GM12878 (cell line): Measurements from ENCODE around the gene NDUFS6.

Source experiments
- CREM ChIP-seq: IDR thresholded peaks from 2 replicates; pipeline ENCODE4 v1.6.1; 2014; ENCODE audit warnings: antibody characterized with exemption, low read depth
- MXI1 ChIP-seq: fragments of 150-350 bp; IDR thresholded peaks from 2 replicates; pipeline ENCODE4 v1.6.1; 2011; ENCODE audit warnings: low read depth, mild to moderate bottlenecking, inconsistent platforms, low read length, improper control_type of control experiment
- TAF1 ChIP-seq: IDR thresholded peaks from 2 replicates; pipeline ENCODE4 v1.6.1; 2011; ENCODE audit warnings: mild to moderate bottlenecking, low read depth, low read length, borderline replicate concordance
- TF ChIP-seq, protein P1 (sequence below): fragments of 450-650 bp; IDR thresholded peaks from 2 replicates; pipeline ENCODE4 v1.6.1; 2017; ENCODE audit warnings: mild to moderate bottlenecking, low read depth, inconsistent platforms; ENCODE audit not compliant: poor library complexity, severe bottlenecking
- TF ChIP-seq, protein P2 (sequence below), 3 experiments: IDR thresholded peaks in 2 of 3; conservative IDR thresholded peaks in 1 of 3; 2 replicates each; pipeline ENCODE4 v1.5.1; 2011; ENCODE audit warnings: low read depth in 3 of 3, low read length in 3 of 3, mild to moderate bottlenecking in 3 of 3, control low read depth in 2 of 3, moderate library complexity in 2 of 3, inconsistent platforms in 1 of 3, mixed read lengths in 1 of 3; ENCODE audit not compliant: control insufficient read depth in 2 of 3, insufficient read depth in 1 of 3; ENCODE audit errors: extremely low read depth in 1 of 3

DNA sequence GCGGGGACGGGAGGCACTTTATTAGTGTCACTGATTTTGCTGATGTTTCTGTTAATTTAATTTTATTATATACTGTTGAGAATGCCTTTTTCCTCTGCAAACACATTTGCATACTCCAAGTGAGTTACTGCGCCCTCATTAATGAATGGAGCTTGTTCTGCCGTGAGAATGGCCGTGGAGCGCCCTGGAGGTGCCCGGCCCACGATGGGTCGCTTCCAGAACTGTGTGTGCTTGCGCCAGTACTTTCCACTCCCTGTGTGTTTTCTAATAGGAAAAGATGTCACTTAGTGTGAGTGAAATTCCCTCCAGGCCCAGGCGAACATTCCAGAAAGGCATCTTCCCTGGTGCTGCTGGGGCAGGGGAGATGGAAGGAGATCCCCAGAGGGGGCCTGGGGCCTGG lies 30.1 kb downstream of the NDUFS6 start:
- TF ChIP-seq CREM (no peak), MXI1 (no peak), TAF1 (no peak)
- TF ChIP-seq, protein P1, sequence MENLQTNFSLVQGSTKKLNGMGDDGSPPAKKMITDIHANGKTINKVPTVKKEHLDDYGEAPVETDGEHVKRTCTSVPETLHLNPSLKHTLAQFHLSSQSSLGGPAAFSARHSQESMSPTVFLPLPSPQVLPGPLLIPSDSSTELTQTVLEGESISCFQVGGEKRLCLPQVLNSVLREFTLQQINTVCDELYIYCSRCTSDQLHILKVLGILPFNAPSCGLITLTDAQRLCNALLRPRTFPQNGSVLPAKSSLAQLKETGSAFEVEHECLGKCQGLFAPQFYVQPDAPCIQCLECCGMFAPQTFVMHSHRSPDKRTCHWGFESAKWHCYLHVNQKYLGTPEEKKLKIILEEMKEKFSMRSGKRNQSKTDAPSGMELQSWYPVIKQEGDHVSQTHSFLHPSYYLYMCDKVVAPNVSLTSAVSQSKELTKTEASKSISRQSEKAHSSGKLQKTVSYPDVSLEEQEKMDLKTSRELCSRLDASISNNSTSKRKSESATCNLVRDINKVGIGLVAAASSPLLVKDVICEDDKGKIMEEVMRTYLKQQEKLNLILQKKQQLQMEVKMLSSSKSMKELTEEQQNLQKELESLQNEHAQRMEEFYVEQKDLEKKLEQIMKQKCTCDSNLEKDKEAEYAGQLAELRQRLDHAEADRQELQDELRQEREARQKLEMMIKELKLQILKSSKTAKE, result no peak
- TF ChIP-seq, protein P2, sequence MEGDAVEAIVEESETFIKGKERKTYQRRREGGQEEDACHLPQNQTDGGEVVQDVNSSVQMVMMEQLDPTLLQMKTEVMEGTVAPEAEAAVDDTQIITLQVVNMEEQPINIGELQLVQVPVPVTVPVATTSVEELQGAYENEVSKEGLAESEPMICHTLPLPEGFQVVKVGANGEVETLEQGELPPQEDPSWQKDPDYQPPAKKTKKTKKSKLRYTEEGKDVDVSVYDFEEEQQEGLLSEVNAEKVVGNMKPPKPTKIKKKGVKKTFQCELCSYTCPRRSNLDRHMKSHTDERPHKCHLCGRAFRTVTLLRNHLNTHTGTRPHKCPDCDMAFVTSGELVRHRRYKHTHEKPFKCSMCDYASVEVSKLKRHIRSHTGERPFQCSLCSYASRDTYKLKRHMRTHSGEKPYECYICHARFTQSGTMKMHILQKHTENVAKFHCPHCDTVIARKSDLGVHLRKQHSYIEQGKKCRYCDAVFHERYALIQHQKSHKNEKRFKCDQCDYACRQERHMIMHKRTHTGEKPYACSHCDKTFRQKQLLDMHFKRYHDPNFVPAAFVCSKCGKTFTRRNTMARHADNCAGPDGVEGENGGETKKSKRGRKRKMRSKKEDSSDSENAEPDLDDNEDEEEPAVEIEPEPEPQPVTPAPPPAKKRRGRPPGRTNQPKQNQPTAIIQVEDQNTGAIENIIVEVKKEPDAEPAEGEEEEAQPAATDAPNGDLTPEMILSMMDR (IDR thresholded peaks at IDR 0.05 in 2 of 3, conservative IDR thresholded peaks at IDR 0.05 in 1 of 3; ENCODE audit: control insufficient read depth in 2 of 3, extremely low read depth in 1 of 3, insufficient read depth in 1 of 3, low read depth in 3 of 3, low read length in 3 of 3), result no peak
